Frontal cortex (tissue), 4 donors: ENCODE data around the gene TAMALIN. TPM values are rescaled to one million over a fixed set of nuclear protein-coding genes. Genes with fewer than 3 reads are reported as not detected.

Source experiments
- DNase-seq, 2 donors: peaks; one replicate each; pipeline ENCODE4 v3.0.0; 2012; ENCODE audit warnings: low spot score in 2 of 2
- FAIRE-seq: peaks from 2 replicates; lab custom pipeline; 2012; peaks lifted over from hg19 to GRCh38; lab: Jason Lieb, UNC
- total RNA-seq: library from RNA; depleted of rRNA; stranded (reverse); fragments of >200 nt; gene quantifications from one replicate; pipeline ENCODE4 v1.2.3, GENCODE V29; 2014
- donor health status: control.
- donor health status: control.
- donor health status: control.

TAMALIN gene
- total RNA-seq, 1 donor from 2014 or later: 2.4 TPM

GRCh38 chr12:52010692-52011601 lies 4.2 kb downstream of the TAMALIN start:
- FAIRE-seq: no peak
- DNase-seq: no peak

- DNase-seq: no peak
- FAIRE-seq: no peak
These were observed 5.0 kb downstream of the TAMALIN start for GRCh38 chr12:52011602-52012214.

- DNase-seq (no peak), FAIRE-seq (no peak)
These were observed 7.0 kb downstream of the TAMALIN start for GRCh38 chr12:52013626-52014310.

GRCh38 chr12:52014567-52015530 lies 8.1 kb downstream of the TAMALIN start:
- no peak for DNase-seq
- no peak for FAIRE-seq

GRCh38 chr12:52015532-52016041 lies 8.8 kb downstream of the TAMALIN start:
- FAIRE-seq: no peak
- no peak for DNase-seq

- DNase-seq (no peak), FAIRE-seq (no peak)
These were observed 11.8 kb downstream of the TAMALIN start for GRCh38 chr12:52018433-52019112.

GRCh38 chr12:52019113-52019770 lies 12.5 kb downstream of the TAMALIN start:
- DNase-seq (no peak), FAIRE-seq (no peak)

- DNase-seq (peak in 1 of 2 donors; percentile 54), FAIRE-seq (no peak)
These were observed 14.0 kb downstream of the TAMALIN start for GRCh38 chr12:52020539-52021336.

GRCh38 chr12:52022841-52023181 lies 16.1 kb downstream of the TAMALIN start:
- FAIRE-seq (no peak), DNase-seq (no peak)

- FAIRE-seq: no peak
These were observed 16.6 kb downstream of the TAMALIN start for GRCh38 chr12:52023182-52023975.

GRCh38 chr12:52023976-52024688 lies 17.4 kb downstream of the TAMALIN start:
- DNase-seq: no peak
- no peak for FAIRE-seq

More at GRCh38 chr12:52023182-52023975, 16.6 kb downstream of the TAMALIN start:
- DNase-seq: peak; percentile 94

GRCh38 chr12:52024845-52025230 lies 18.1 kb downstream of the TAMALIN start:
- no peak for DNase-seq
- FAIRE-seq: no peak

GRCh38 chr12:52026263-52026662 lies 19.5 kb downstream of the TAMALIN start:
- FAIRE-seq (no peak), DNase-seq (no peak)

GRCh38 chr12:52027085-52027843 lies 20.5 kb downstream of the TAMALIN start:
- no peak for DNase-seq
- no peak for FAIRE-seq

GRCh38 chr12:52029685-52030084 lies 22.9 kb downstream of the TAMALIN start:
- FAIRE-seq (no peak), DNase-seq (peak in 1 of 2 donors; percentile 46)
